Keratinocyte (primary cell): Measurements from ENCODE around the gene SLC6A7. TPM values are rescaled to one million over a fixed set of nuclear protein-coding genes. Genes with fewer than 3 reads are reported as not detected.

Experiments
- DNase-seq: peaks from one replicate; pipeline ENCODE4 v3.0.0-alpha.2; 2011; ENCODE audit warnings: low read depth, missing footprints, low spot score
- FAIRE-seq: peaks from 2 replicates; lab custom pipeline; 2011; peaks lifted over from hg19 to GRCh38; lab: Jason Lieb, UNC
- H2AFZ ChIP-seq: 2 replicates; pipeline ENCODE4 v1.6.0; 2012; ENCODE audit warnings: low read length, control low read depth, inconsistent platforms; ENCODE audit not compliant: control insufficient read depth
- H3K27ac ChIP-seq: 2 replicates; pipeline ENCODE4 v1.5.1; 2011; ENCODE audit warnings: low read length; ENCODE audit not compliant: control insufficient read depth, insufficient read depth
- H3K27me3 ChIP-seq: 3 replicates; pipeline ENCODE4 v1.6.0; 2011; ENCODE audit warnings: low read length; ENCODE audit not compliant: control insufficient read depth, insufficient read depth; ENCODE audit errors: extremely low read depth
- H3K36me3 ChIP-seq, 2 experiments: 2 replicates in 1 of 2; 3 replicates in 1 of 2; pipeline ENCODE4 v1.5.1; 2011; ENCODE audit warnings: low read length in 2 of 2, mild to moderate bottlenecking in 1 of 2; ENCODE audit not compliant: control insufficient read depth in 2 of 2, insufficient read depth in 2 of 2; ENCODE audit errors: extremely low read depth in 1 of 2
- H3K4me1 ChIP-seq: 3 replicates; pipeline ENCODE4 v1.5.1; 2011; ENCODE audit warnings: low read length; ENCODE audit not compliant: control insufficient read depth, insufficient read depth; ENCODE audit errors: extremely low read depth
- H3K4me2 ChIP-seq: 3 replicates; pipeline ENCODE4 v1.6.0; 2011; ENCODE audit warnings: low read depth, low read length; ENCODE audit not compliant: control insufficient read depth, insufficient read depth; ENCODE audit errors: extremely low read depth
- H3K4me3 ChIP-seq, 3 experiments: fragments of 200-600 bp in 1 of 3; sonication (generic) in 1 of 3; 2 replicates in 2 of 3; 3 replicates in 1 of 3; pipeline ENCODE4 v1.5.1; 2011 to 2016; ENCODE audit warnings: low read length in 3 of 3, mild to moderate bottlenecking in 3 of 3, control low read depth in 2 of 3, inconsistent platforms in 1 of 3, low read depth in 1 of 3, mixed read lengths in 1 of 3, mixed run types in 1 of 3, moderate library complexity in 1 of 3; ENCODE audit not compliant: control insufficient read depth in 2 of 3, insufficient read depth in 2 of 3; ENCODE audit errors: extremely low read depth in 1 of 3
- H3K79me2 ChIP-seq: 2 replicates; pipeline ENCODE4 v1.6.0; 2012; ENCODE audit warnings: low read length; ENCODE audit not compliant: control insufficient read depth, insufficient read depth
- H3K9ac ChIP-seq: 3 replicates; pipeline ENCODE4 v1.6.0; 2011; ENCODE audit warnings: low read length; ENCODE audit not compliant: control insufficient read depth, insufficient read depth; ENCODE audit errors: extremely low read depth
- H3K9me1 ChIP-seq: 3 replicates; pipeline ENCODE4 v1.6.0; 2011; ENCODE audit warnings: low read length; ENCODE audit not compliant: control insufficient read depth, insufficient read depth; ENCODE audit errors: extremely low read depth
- H3K9me3 ChIP-seq: 2 replicates; pipeline ENCODE4 v1.5.1; 2012; ENCODE audit warnings: low read depth, low read length; ENCODE audit not compliant: control insufficient read depth
- H4K20me1 ChIP-seq: 3 replicates; pipeline ENCODE4 v1.6.0; 2011; ENCODE audit warnings: low read length; ENCODE audit not compliant: control insufficient read depth, insufficient read depth; ENCODE audit errors: extremely low read depth
- EZH2 ChIP-seq: IDR thresholded peaks from one replicate; pipeline ENCODE4 v1.6.1; 2012; ENCODE audit warnings: inconsistent platforms, mild to moderate bottlenecking, low read length, moderate library complexity
- dilution Hi-C: fragments of 300-500 bp; cut with MboI; formaldehyde crosslinking; loops from one replicate; pipeline ENCODE4 v1.7.0; 2020; ENCODE audit warnings: low sequenced_read_pairs; ENCODE audit not compliant: extremely low pct_ligation_motif_present
- polyA plus RNA-seq, 5 experiments: library from polyadenylated mRNA; depleted of rRNA in 3 of 5; stranded (reverse) in 3 of 5; stranded (forward) in 1 of 5; unstranded in 1 of 5; fragments of >200 nt; gene quantifications; 1 replicate in 1 of 5; 2 replicates in 3 of 5; 3 replicates in 1 of 5; pipeline versions ENCODE4 v1.2.1 to v1.2.3, GENCODE V29; 2011 to 2012; ENCODE audit warnings: missing spikeins in 2 of 5, low read depth in 1 of 5, low replicate concordance in 1 of 5
- TF ChIP-seq, protein P1 (sequence below), 3 experiments: IDR thresholded peaks in 1 of 3; conservative IDR thresholded peaks in 1 of 3; optimal IDR thresholded peaks in 1 of 3; 2 replicates in 2 of 3; 3 replicates in 1 of 3; pipeline versions ENCODE3 to v1.5.1; 2011; ENCODE audit warnings: low read length in 3 of 3, mild to moderate bottlenecking in 3 of 3, moderate library complexity in 2 of 3, control low read depth in 1 of 3, inconsistent platforms in 1 of 3; ENCODE audit not compliant: insufficient read depth in 2 of 3; ENCODE audit errors: extremely low read depth in 1 of 3

SLC6A7 gene
- polyA plus RNA-seq, 1 donor (not counting 4 experiments of a cell fraction or from before 2014, with no cell fraction given): not detected

DNA sequence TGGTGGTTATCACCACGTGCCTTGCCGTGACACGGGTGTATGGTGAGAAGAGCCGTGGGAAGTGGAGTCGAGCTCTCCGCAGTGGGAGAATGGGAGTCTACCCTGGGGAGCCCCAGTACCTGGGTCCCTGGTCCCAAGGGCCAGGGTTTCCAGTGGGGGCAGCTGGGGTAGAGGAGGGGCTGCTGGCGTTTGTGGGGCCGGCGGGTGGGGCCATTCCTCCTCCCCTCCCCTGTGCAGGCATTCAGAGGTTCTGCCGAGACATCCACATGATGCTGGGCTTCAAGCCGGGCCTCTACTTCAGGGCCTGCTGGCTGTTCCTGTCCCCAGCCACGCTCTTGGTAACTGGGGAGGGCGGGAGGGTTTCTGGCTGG, 14.7 kb downstream of the SLC6A7 start:
- H3K27ac ChIP-seq: no peak overlapping the region
- dilution Hi-C loops: no loop called here
- peaks cover 5% of the 10 kb centered on the region for H3K27me3 ChIP-seq
- no peak for DNase-seq
- no peak overlapping the region for H2AFZ ChIP-seq
- no peak for TF ChIP-seq EZH2
- TF ChIP-seq, protein P1, sequence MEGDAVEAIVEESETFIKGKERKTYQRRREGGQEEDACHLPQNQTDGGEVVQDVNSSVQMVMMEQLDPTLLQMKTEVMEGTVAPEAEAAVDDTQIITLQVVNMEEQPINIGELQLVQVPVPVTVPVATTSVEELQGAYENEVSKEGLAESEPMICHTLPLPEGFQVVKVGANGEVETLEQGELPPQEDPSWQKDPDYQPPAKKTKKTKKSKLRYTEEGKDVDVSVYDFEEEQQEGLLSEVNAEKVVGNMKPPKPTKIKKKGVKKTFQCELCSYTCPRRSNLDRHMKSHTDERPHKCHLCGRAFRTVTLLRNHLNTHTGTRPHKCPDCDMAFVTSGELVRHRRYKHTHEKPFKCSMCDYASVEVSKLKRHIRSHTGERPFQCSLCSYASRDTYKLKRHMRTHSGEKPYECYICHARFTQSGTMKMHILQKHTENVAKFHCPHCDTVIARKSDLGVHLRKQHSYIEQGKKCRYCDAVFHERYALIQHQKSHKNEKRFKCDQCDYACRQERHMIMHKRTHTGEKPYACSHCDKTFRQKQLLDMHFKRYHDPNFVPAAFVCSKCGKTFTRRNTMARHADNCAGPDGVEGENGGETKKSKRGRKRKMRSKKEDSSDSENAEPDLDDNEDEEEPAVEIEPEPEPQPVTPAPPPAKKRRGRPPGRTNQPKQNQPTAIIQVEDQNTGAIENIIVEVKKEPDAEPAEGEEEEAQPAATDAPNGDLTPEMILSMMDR (optimal IDR thresholded peaks at IDR 0.05 in 1 of 3, IDR thresholded peaks at IDR 0.05 in 1 of 3, conservative IDR thresholded peaks at IDR 0.05 in 1 of 3; ENCODE audit: extremely low read depth in 1 of 3, insufficient read depth in 2 of 3, low read length in 3 of 3): no peak
- peaks cover 15% of the 10 kb centered on the region for H3K4me1 ChIP-seq
- H4K20me1 ChIP-seq: no peaks in the 10 kb centered on the region
- H3K79me2 ChIP-seq: no peaks in the 10 kb centered on the region
- no peaks in the 10 kb centered on the region for H3K9me3 ChIP-seq
- FAIRE-seq: no peak
- H3K4me3 ChIP-seq: no peak overlapping the region
- no peak overlapping the region for H3K4me2 ChIP-seq
- H3K9me1 ChIP-seq: no peaks in the 10 kb centered on the region
- no peak overlapping the region for H3K9ac ChIP-seq
- H3K36me3 ChIP-seq: no peaks in the 10 kb centered on the region

DNA sequence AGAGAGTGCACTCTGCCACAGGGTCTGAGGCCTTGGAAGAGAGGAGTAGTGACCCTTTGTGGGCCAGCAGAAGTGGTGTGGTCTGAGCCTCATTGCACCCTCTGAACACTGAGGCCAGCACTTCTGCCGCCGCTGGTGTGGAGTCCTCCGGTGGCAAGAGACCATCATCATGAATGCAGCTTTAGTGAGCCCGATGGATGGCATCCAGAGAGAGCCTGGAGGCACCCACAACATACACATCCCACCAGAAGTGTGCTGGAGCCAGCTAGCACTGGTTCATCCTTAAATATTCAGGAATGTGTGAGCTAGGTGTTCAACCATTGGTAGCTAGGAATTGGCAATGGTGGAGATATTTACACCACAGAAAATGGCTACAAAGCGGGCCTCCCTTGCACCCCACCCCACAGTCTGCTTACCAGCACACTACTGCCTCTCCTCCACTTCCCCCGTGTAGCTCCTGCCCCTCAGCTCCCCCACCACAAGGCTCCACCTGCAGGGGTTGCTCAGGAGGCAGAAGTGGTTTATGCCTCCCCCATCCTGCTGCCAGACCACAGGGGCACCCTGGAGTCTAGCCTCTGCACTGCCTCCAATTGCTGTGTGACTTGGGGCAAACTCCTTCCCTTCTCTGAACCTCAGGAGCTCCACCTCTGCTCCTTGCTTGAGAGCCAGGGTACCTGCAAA, 16.4 kb downstream of the SLC6A7 start:
- FAIRE-seq: no peak
- dilution Hi-C loops: no loop called here

More for the DNA sequence above, 16.4 kb downstream of the SLC6A7 start:
- H3K79me2 ChIP-seq: no peaks in the 10 kb centered on the region
- no peaks in the 10 kb centered on the region for H3K9me1 ChIP-seq
- peaks cover 17% of the 10 kb centered on the region for H3K4me1 ChIP-seq
- no peak overlapping the region for H2AFZ ChIP-seq
- no peaks in the 10 kb centered on the region for H3K36me3 ChIP-seq
- no peaks in the 10 kb centered on the region for H3K27me3 ChIP-seq
- H4K20me1 ChIP-seq: no peaks in the 10 kb centered on the region
- TF ChIP-seq, protein P1 (optimal IDR thresholded peaks at IDR 0.05 in 1 of 3, IDR thresholded peaks at IDR 0.05 in 1 of 3, conservative IDR thresholded peaks at IDR 0.05 in 1 of 3; ENCODE audit: extremely low read depth in 1 of 3, insufficient read depth in 2 of 3, low read length in 3 of 3): no peak
- TF ChIP-seq EZH2: no peak
- no peak for DNase-seq
- no peak overlapping the region for H3K4me2 ChIP-seq
- no peak overlapping the region for H3K9ac ChIP-seq
- no peak overlapping the region for H3K4me3 ChIP-seq
- no peak overlapping the region for H3K27ac ChIP-seq
- no peaks in the 10 kb centered on the region for H3K9me3 ChIP-seq
